GM12878 (cell line): Measurements from ENCODE around the gene RALGPS1. TPM values are rescaled to one million over a fixed set of nuclear protein-coding genes. Genes with fewer than 3 reads are reported as not detected.

ENCODE experiments used
- ETV6 ChIP-seq, 2 experiments: fragments of 450-650 bp in 1 of 2; IDR thresholded peaks in 1 of 2; conservative IDR thresholded peaks in 1 of 2; 2 replicates each; pipeline ENCODE4 v1.6.1; 2014; ENCODE audit warnings: antibody characterized with exemption in 1 of 2, borderline replicate concordance in 1 of 2, low read depth in 1 of 2, mild to moderate bottlenecking in 1 of 2, moderate library complexity in 1 of 2
- EZH2 ChIP-seq: IDR thresholded peaks from 2 replicates; pipeline ENCODE4 v1.6.1; 2012; ENCODE audit warnings: low read depth, mild to moderate bottlenecking, control low read depth, inconsistent platforms, low read length, borderline replicate concordance; ENCODE audit not compliant: control insufficient read depth
- GATAD2B ChIP-seq: fragments of 450-650 bp; conservative IDR thresholded peaks from 2 replicates; pipeline ENCODE4 v1.6.1; 2017; ENCODE audit warnings: low read depth, mild to moderate bottlenecking, moderate library complexity
- KDM1A ChIP-seq: fragments of 200-600 bp; sonication (generic); IDR thresholded peaks from 2 replicates; pipeline ENCODE4 v1.6.1; 2016; ENCODE audit warnings: borderline replicate concordance
- PRDM15 ChIP-seq: fragments of 450-650 bp; formaldehyde crosslinking; IDR thresholded peaks from 2 replicates; pipeline ENCODE4 v1.4.0; 2020; ENCODE audit warnings: mild to moderate bottlenecking, moderate library complexity
- RBBP5 ChIP-seq: fragments of 200-600 bp; sonication (generic); conservative IDR thresholded peaks from 2 replicates; pipeline ENCODE4 v1.6.1; 2016
- RUNX3 ChIP-seq: IDR thresholded peaks from 2 replicates; pipeline ENCODE4 v1.6.1; 2012; ENCODE audit warnings: low read length, inconsistent platforms
- SUPT20H ChIP-seq: IDR thresholded peaks from 2 replicates; pipeline ENCODE4 v1.6.1; 2011; ENCODE audit warnings: low read depth, mild to moderate bottlenecking, low read length, moderate library complexity, borderline replicate concordance; ENCODE audit not compliant: control insufficient read depth
- TCF12 ChIP-seq: IDR thresholded peaks from 2 replicates; pipeline ENCODE4 v1.6.1; 2011; ENCODE audit warnings: low read depth, mild to moderate bottlenecking, low read length
- ZBTB33 ChIP-seq: fragments of 450-650 bp; IDR thresholded peaks from 2 replicates; pipeline ENCODE4 v1.6.1; 2017; ENCODE audit warnings: mild to moderate bottlenecking
- ZNF207 ChIP-seq: fragments of 450-650 bp; IDR thresholded peaks from 2 replicates; pipeline ENCODE4 v1.6.1; 2014; ENCODE audit warnings: antibody characterized with exemption, mild to moderate bottlenecking, borderline replicate concordance
- polyA plus RNA-seq, 11 experiments: library from polyadenylated mRNA; depleted of rRNA in 4 of 11; unstranded in 6 of 11; stranded (reverse) in 5 of 11; fragments of >200 nt; fragmentation: Nextera tagmentation in 4 of 11; fragmentation: Illumina TruSeq in 1 of 11; extraction: Ambion mirVana in 4 of 11; extraction: Trizol in 1 of 11; gene quantifications; 1 replicate in 1 of 11; 2 replicates in 10 of 11; pipeline versions ENCODE4 v1.2.1 to v1.2.3, GENCODE V29; 2011 to 2016; ENCODE audit warnings: inconsistent platforms in 2 of 11, missing spikeins in 2 of 11, low read depth in 1 of 11
- total RNA-seq, 4 experiments: library from RNA; depleted of rRNA in 3 of 4; stranded (reverse); fragments of >200 nt in 3 of 4; fragmentation: Illumina TruSeq in 1 of 4; extraction: Trizol in 1 of 4; gene quantifications; 2 replicates each; pipeline versions ENCODE4 v1.2.1 to v1.2.3, GENCODE V29; 2013 to 2021
- TF ChIP-seq, protein P1 (sequence below): fragments of 450-650 bp; IDR thresholded peaks from 2 replicates; pipeline ENCODE4 v1.6.1; 2016; ENCODE audit warnings: mild to moderate bottlenecking
- TF ChIP-seq, protein P2 (sequence below): IDR thresholded peaks from 2 replicates; pipeline ENCODE4 v1.6.1; 2012; ENCODE audit warnings: improper control_type of control experiment, low read depth, low read length; ENCODE audit not compliant: insufficient replicate concordance

RALGPS1 gene
- total and polyA plus RNA-seq, 10 of the 15 experiments (the other 5 are each of a cell fraction or from before 2014, with no cell fraction given) = 0.13 to 5.6 (median 2.7) TPM

GRCh38 chr9:126872516-126872915, 42.1 kb upstream of the RALGPS1 start (continued):
- TF ChIP-seq ZNF207 (no peak), EZH2 (no peak), ETV6 (conservative IDR thresholded peaks at IDR 0.05 in 1 of 2, IDR thresholded peaks at IDR 0.05 in 1 of 2; ENCODE audit: borderline replicate concordance in 1 of 2, low read depth in 1 of 2) (peak in 1 of 2 experiments; percentile 47; a peak in 1 of 4 replicates), SUPT20H (no peak), RBBP5 (no peak), TCF12 (no peak), KDM1A (no peak), PRDM15 (CRISPR knock-in tag) (no peak), RUNX3 (0 out of 2 replicates have a peak, but pooled peaks have one; percentile 8), ZBTB33 (no peak), GATAD2B (no peak)
- TF ChIP-seq, protein P1, sequence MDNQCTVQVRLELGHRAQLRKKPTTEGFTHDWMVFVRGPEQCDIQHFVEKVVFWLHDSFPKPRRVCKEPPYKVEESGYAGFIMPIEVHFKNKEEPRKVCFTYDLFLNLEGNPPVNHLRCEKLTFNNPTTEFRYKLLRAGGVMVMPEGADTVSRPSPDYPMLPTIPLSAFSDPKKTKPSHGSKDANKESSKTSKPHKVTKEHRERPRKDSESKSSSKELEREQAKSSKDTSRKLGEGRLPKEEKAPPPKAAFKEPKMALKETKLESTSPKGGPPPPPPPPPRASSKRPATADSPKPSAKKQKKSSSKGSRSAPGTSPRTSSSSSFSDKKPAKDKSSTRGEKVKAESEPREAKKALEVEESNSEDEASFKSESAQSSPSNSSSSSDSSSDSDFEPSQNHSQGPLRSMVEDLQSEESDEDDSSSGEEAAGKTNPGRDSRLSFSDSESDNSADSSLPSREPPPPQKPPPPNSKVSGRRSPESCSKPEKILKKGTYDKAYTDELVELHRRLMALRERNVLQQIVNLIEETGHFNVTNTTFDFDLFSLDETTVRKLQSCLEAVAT = 0 out of 2 replicates have a peak, but pooled peaks have one; percentile 72
- TF ChIP-seq, protein P2, sequence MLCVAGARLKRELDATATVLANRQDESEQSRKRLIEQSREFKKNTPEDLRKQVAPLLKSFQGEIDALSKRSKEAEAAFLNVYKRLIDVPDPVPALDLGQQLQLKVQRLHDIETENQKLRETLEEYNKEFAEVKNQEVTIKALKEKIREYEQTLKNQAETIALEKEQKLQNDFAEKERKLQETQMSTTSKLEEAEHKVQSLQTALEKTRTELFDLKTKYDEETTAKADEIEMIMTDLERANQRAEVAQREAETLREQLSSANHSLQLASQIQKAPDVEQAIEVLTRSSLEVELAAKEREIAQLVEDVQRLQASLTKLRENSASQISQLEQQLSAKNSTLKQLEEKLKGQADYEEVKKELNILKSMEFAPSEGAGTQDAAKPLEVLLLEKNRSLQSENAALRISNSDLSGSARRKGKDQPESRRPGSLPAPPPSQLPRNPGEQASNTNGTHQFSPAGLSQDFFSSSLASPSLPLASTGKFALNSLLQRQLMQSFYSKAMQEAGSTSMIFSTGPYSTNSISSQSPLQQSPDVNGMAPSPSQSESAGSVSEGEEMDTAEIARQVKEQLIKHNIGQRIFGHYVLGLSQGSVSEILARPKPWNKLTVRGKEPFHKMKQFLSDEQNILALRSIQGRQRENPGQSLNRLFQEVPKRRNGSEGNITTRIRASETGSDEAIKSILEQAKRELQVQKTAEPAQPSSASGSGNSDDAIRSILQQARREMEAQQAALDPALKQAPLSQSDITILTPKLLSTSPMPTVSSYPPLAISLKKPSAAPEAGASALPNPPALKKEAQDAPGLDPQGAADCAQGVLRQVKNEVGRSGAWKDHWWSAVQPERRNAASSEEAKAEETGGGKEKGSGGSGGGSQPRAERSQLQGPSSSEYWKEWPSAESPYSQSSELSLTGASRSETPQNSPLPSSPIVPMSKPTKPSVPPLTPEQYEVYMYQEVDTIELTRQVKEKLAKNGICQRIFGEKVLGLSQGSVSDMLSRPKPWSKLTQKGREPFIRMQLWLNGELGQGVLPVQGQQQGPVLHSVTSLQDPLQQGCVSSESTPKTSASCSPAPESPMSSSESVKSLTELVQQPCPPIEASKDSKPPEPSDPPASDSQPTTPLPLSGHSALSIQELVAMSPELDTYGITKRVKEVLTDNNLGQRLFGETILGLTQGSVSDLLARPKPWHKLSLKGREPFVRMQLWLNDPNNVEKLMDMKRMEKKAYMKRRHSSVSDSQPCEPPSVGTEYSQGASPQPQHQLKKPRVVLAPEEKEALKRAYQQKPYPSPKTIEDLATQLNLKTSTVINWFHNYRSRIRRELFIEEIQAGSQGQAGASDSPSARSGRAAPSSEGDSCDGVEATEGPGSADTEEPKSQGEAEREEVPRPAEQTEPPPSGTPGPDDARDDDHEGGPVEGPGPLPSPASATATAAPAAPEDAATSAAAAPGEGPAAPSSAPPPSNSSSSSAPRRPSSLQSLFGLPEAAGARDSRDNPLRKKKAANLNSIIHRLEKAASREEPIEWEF = no peak
- TF ChIP-seq, all 136 proteins: peak for 11
